ENCODE results near the gene MYBBP1A. TPM values are rescaled to one million over a fixed set of nuclear protein-coding genes. Genes with fewer than 3 reads are reported as not detected.

The MYBBP1A gene
- total and polyA plus RNA-seq, 2 experiments from 2014 or later, result 70.7 to 213 TPM

- no peak overlapping the region for H3K27ac Mint-ChIP-seq
- Histone ChIP-seq H3K79me2 (replicated peaks; ENCODE audit: insufficient read depth) (peaks cover 13% of the 10 kb centered on the region), H3K4me2 (no peak overlapping the region), H3K27me3 (ENCODE audit: insufficient read depth) (no peaks in the 10 kb centered on the region), H3F3A (replicated peaks; ENCODE audit: low read depth) (0 out of 2 replicates have a peak, but pooled peaks cover 7% of the 10 kb centered on the region), H3K27ac (ENCODE audit: low read depth) (no peak overlapping the region), H3K9me2 (ENCODE audit: insufficient read depth) (no peaks in the 10 kb centered on the region), H3K36me3 (ENCODE audit: insufficient read depth) (no peaks in the 10 kb centered on the region), H3K4me1 (ENCODE audit: insufficient read depth) (peaks cover 13% of the 10 kb centered on the region), H3K4me3 (no peak overlapping the region), H4K20me1 (replicated peaks; ENCODE audit: insufficient read depth) (no peaks in the 10 kb centered on the region; the same call in 1 of the 2 replicates), H2AFZ (no peak overlapping the region)
- ATAC-seq (no peak), DNase-seq (ENCODE audit: low spot score) (no peak)
- H3K9me3 Mint-ChIP-seq, result no peaks in the 10 kb centered on the region
- no peak overlapping the region for H3K4me3 Mint-ChIP-seq
- peaks cover 10% of the 10 kb centered on the region for H3K27me3 Mint-ChIP-seq (ENCODE audit: insufficient read depth, low read depth, poor library complexity)
- H3K36me3 Mint-ChIP-seq (ENCODE audit: low read depth), result peaks cover 8% of the 10 kb centered on the region
- H3K4me1 Mint-ChIP-seq, result peaks cover 26% of the 10 kb centered on the region
- no peak for TF ChIP-seq ZNF114 (CRISPR knock-in tag; IDR thresholded peaks at IDR 0.05)
- no peak for TF ChIP-seq CTCF (conservative IDR thresholded peaks at IDR 0.05; ENCODE audit: low read depth in 2 of 2)
- TF ChIP-seq ZNF331 (CRISPR knock-in tag; IDR thresholded peaks at IDR 0.05; ENCODE audit: low read depth), result no peak
These were observed 4.1 kb upstream of the MYBBP1A start for GRCh38 chr17:4559139-4559791.

- Mint-ChIP-seq H3K9me3 (no peaks in the 10 kb centered on the region), H3K4me1 (peaks cover 34% of the 10 kb centered on the region), H3K27ac (no peak overlapping the region), H3K27me3 (ENCODE audit: insufficient read depth, low read depth, poor library complexity) (peaks cover 13% of the 10 kb centered on the region), H3K4me3 (no peak overlapping the region), H3K36me3 (ENCODE audit: low read depth) (peaks cover 16% of the 10 kb centered on the region)
- ATAC-seq (no peak), DNase-seq (ENCODE audit: low spot score) (no peak)
- no peaks in the 10 kb centered on the region; the same call in 1 of the 2 replicates for H4K20me1 ChIP-seq (replicated peaks; ENCODE audit: insufficient read depth)
- H3K27me3 ChIP-seq (ENCODE audit: insufficient read depth), result no peaks in the 10 kb centered on the region
- peaks cover 1% of the 10 kb centered on the region for H3K36me3 ChIP-seq (ENCODE audit: insufficient read depth)
- H3F3A ChIP-seq (replicated peaks; ENCODE audit: low read depth), result 0 out of 2 replicates have a peak, but pooled peaks cover 7% of the 10 kb centered on the region
- H3K79me2 ChIP-seq (replicated peaks; ENCODE audit: insufficient read depth), result peaks cover 21% of the 10 kb centered on the region
- no peak overlapping the region for H3K4me3 ChIP-seq
- peaks cover 20% of the 10 kb centered on the region for H3K4me1 ChIP-seq (ENCODE audit: insufficient read depth)
- H3K9me2 ChIP-seq (ENCODE audit: insufficient read depth), result no peaks in the 10 kb centered on the region
- H3K4me2 ChIP-seq, result no peak overlapping the region
- H2AFZ ChIP-seq, result no peak overlapping the region
- no peak overlapping the region for H3K27ac ChIP-seq (ENCODE audit: low read depth)
- TF ChIP-seq ETS1 (IDR thresholded peaks at IDR 0.05) (no peak), CREB1 (CRISPR knock-in tag; IDR thresholded peaks at IDR 0.05; ENCODE audit: low read depth) (no peak), NANOG (IDR thresholded peaks at IDR 0.05; ENCODE audit: borderline replicate concordance) (no peak), ZNF114 (CRISPR knock-in tag; IDR thresholded peaks at IDR 0.05) (no peak), JUNB (IDR thresholded peaks at IDR 0.05; ENCODE audit: unreplicated experiment) (no peak), ZNF462 (CRISPR knock-in tag; IDR thresholded peaks at IDR 0.05) (no peak), EZH2 (IDR thresholded peaks at IDR 0.05; ENCODE audit: low read depth, unreplicated experiment) (no peak)
These were observed 3.3 kb upstream of the MYBBP1A start for GRCh38 chr17:4558347-4558971.
